SK-N-MC (cell line): ENCODE results near the gene EPSTI1.
"Not testable (repeated sequence)": the region's sequence is repeated elsewhere in the genome, so short reads cannot be mapped to it uniquely, and the experiment has no call there.

Experiments used
- DNase-seq: peaks from one replicate; pipeline ENCODE4 v3.0.0-alpha.2; 2011; ENCODE audit warnings: low read depth, low spot score
- H3K27ac ChIP-seq: fragments of 200-600 bp; sonication (generic); 2 replicates; pipeline ENCODE4 v1.5.1; 2016; ENCODE audit warnings: mixed run types
- H3K36me3 ChIP-seq: fragments of 200-600 bp; sonication (generic); 2 replicates; pipeline ENCODE4 v1.6.1; 2017; ENCODE audit warnings: antibody characterized with exemption, low read length, mixed read lengths; ENCODE audit not compliant: insufficient read depth
- H3K4me3 ChIP-seq: fragments of 200-600 bp; sonication (generic); 2 replicates; pipeline ENCODE4 v1.5.1; 2016
- H3K9ac ChIP-seq: fragments of 200-600 bp; sonication (generic); 2 replicates; pipeline ENCODE4 v1.8.0; 2017; ENCODE audit warnings: mixed run types, mixed read lengths; ENCODE audit not compliant: insufficient read length
- H3K9me3 ChIP-seq: fragments of 200-600 bp; sonication (generic); 2 replicates; pipeline ENCODE4 v1.6.1; 2017; ENCODE audit warnings: low read depth, mild to moderate bottlenecking, antibody characterized with exemption, low read length, moderate library complexity, mixed read lengths
- EZH2 ChIP-seq: fragments of 200-600 bp; sonication (generic); IDR thresholded peaks from one replicate; pipeline ENCODE4 v1.6.1; 2017; ENCODE audit warnings: antibody characterized with exemption
- FOXP2 ChIP-seq: optimal IDR thresholded peaks from 2 replicates; pipeline ENCODE3; 2011; ENCODE audit warnings: mild to moderate bottlenecking, moderate library complexity; ENCODE audit not compliant: insufficient read depth; ENCODE audit errors: extremely low read length, control extremely low read depth
- POLR2AphosphoS5 ChIP-seq: IDR thresholded peaks from 2 replicates; pipeline ENCODE4 v1.6.1; 2012; ENCODE audit warnings: mild to moderate bottlenecking, low read depth, low read length, borderline replicate concordance

EPSTI1 gene

GRCh38 chr13:42999491-42999890 lies 7.5 kb upstream of the EPSTI1 start:
- H3K9ac ChIP-seq: no peak overlapping the region
- no peaks in the 10 kb centered on the region for H3K9me3 ChIP-seq
- TF ChIP-seq POLR2AphosphoS5: no peak
- no peak for TF ChIP-seq FOXP2
- TF ChIP-seq EZH2: no peak
- H3K4me3 ChIP-seq: no peak overlapping the region
- no peaks in the 10 kb centered on the region for H3K36me3 ChIP-seq
- no peak for DNase-seq
- H3K27ac ChIP-seq: no peak overlapping the region

DNA sequence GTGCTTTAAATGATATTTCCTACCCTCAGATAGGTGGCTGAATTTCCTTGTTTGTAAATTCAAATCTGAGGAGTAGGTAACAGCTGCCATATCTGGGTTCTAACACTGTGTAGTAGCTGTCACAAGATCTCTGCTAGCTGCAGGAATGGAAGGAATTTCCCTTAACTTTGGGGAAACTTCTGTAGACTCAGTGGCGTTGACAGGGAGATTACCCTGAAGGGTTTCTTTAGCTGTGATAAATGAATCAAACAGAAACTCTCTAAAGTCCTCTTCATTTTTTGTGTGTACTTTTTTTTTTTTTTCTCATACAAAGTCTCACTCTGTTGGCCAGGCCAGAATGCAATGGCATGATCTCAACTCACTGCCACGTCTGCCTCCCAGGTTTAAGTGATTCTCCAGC lies 5.3 kb upstream of the EPSTI1 start:
- TF ChIP-seq POLR2AphosphoS5 (no peak), FOXP2 (no peak), EZH2 (no peak)
- Histone ChIP-seq H3K9ac (no peak overlapping the region), H3K27ac (no peak overlapping the region), H3K9me3 (no peaks in the 10 kb centered on the region), H3K36me3 (no peaks in the 10 kb centered on the region), H3K4me3 (no peak overlapping the region)
- DNase-seq: no peak

GRCh38 chr13:42996584-42996983 lies 4.5 kb upstream of the EPSTI1 start:
- Histone ChIP-seq H3K9ac (no peak overlapping the region), H3K36me3 (no peaks in the 10 kb centered on the region), H3K9me3 (no peaks in the 10 kb centered on the region), H3K4me3 (no peak overlapping the region), H3K27ac (no peak overlapping the region)
- no peak for DNase-seq
- TF ChIP-seq FOXP2: no peak
- TF ChIP-seq POLR2AphosphoS5: no peak
- no peak for TF ChIP-seq EZH2

DNA sequence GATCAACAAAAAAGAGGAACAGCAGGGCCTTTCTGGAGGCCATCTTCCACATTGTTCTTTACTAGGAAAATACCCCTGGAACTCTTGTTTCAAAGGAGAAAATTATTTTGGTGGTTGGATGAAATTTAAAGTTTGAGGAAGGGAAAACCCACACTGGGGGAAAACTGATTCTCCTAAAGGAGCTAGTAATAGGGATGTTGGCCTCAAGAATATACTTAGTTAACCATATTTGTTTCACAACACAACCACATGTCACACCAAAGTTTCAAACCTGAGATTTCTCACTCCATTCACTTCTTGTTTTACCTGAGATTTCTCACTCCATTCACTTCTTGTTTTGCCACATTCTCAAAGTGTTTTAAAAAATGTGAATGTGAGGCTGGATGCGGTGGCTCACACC lies 2.8 kb upstream of the EPSTI1 start:
- H3K4me3 ChIP-seq: no peak overlapping the region

GRCh38 chr13:42992764-42993122 lies 702 bp upstream of the EPSTI1 start:
- Histone ChIP-seq H3K36me3 (no peaks in the 10 kb centered on the region), H3K4me3 (peak overlapping the region; percentile 84), H3K27ac (no peak overlapping the region), H3K9me3 (no peaks in the 10 kb centered on the region), H3K9ac (no peak overlapping the region)
- no peak for DNase-seq
- no peak for TF ChIP-seq FOXP2

More for the DNA sequence above, 2.8 kb upstream of the EPSTI1 start:
- H3K9me3 ChIP-seq: no peaks in the 10 kb centered on the region
- no peak overlapping the region for H3K9ac ChIP-seq
- no peak for DNase-seq
- no peak overlapping the region for H3K27ac ChIP-seq
- H3K36me3 ChIP-seq: no peaks in the 10 kb centered on the region
- TF ChIP-seq FOXP2 (no peak), EZH2 (no peak), POLR2AphosphoS5 (no peak)

- peak overlapping the region; percentile 72 for H3K9ac ChIP-seq
- H3K36me3 ChIP-seq, H3K27ac ChIP-seq, H3K9me3 ChIP-seq, DNase-seq: not testable (repeated sequence)
- H3K4me3 ChIP-seq: peak overlapping the region; percentile 84
These were observed 676 bp downstream of the EPSTI1 start for GRCh38 chr13:42991233-42991897.

GRCh38 chr13:42990291-42991232 lies 1.5 kb downstream of the EPSTI1 start:
- Histone ChIP-seq H3K4me3 (no peak overlapping the region), H3K9me3 (no peaks in the 10 kb centered on the region), H3K36me3 (no peaks in the 10 kb centered on the region), H3K9ac (no peak overlapping the region), H3K27ac (no peak overlapping the region)
- TF ChIP-seq POLR2AphosphoS5 (no peak), EZH2 (no peak), FOXP2 (no peak)
- DNase-seq: no peak

DNA sequence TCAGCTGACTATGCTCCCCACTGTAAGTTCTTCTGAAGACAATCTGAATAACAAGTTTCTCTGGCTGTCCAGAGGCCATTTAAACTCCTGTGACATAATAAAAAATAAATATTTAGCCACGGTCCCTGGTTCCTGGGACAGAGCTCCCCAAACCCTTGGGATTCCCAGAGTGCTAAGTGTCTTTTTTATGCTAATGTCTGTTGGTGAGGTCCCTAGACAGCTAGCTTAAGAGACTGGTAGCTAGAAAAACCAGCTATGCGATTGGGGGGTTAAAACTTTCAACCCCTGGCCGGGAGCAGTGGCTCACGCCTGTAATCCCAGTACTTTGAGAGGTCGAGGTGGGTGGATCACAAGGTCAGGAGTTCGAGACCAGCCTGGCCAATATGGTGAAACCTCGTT lies 5.9 kb downstream of the EPSTI1 start:
- TF ChIP-seq EZH2 (no peak), FOXP2 (no peak), POLR2AphosphoS5 (no peak)

More for the DNA sequence above, 5.9 kb downstream of the EPSTI1 start:
- Histone ChIP-seq H3K27ac (no peak overlapping the region), H3K36me3 (no peaks in the 10 kb centered on the region), H3K9ac (no peak overlapping the region), H3K4me3 (no peak overlapping the region), H3K9me3 (no peaks in the 10 kb centered on the region)
- no peak for DNase-seq
